HTERT RPE-1 (cell line): Measurements from ENCODE around the gene PBX3.

Experiments used
- in situ Hi-C: fragments of 300-500 bp; cut with MboI; formaldehyde crosslinking; loops from 4 replicates; pipeline ENCODE4 v1.14.3; 2020; ENCODE audit warnings: low sequenced_read_pairs

Gene PBX3

DNA sequence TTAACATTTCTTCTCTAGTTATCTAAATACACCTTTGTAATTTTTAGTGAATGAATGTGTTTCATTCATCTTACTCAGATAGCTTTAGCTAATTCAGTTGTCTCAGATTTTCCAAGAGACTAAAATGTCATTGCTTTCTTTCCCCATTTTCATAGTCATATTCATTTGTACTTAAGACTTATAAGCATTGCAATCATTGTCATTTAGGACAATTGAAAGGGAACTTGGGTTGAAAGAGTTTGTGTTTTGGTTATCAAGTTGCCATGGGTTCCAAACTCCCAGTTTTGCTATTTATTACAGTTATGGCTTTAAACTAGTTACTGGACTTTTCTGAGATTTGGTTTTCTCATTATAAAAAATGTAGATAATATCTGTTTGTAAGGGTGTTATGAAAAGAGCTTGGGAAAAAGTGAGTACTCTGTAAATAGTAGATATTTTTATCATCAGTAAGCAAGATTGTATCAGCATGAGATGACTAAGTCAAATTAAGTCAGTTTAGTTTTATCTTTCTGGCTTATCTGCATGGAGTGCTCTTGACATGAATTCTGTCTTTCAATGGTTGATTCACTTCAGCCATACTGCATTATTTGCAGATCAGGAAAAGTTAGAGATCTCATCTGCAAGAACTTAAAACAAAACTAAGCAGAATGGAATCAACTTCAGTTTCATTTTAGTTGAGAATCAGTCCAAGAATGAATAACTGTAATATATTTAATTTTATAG, 107.5 kb downstream of the PBX3 start:
- in situ Hi-C loops: no loop called here

DNA sequence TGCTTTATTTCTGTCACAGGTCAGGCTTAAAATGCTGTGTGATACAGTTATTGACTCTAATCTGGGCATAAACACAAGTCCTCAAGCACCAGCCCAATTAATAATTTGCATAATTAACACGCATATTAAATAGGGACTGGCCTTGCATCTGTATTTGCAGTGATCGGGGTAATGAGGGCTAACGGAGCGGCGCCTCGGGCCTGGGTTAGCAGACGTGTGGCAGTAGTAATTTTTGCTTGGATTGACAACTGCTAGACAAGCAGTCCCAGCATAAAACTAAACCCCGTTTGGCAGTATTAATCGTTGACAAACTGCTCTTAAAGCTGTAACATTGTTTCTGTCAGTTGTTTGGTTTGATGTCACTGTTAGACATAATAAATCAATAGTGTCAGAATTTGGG, 109.2 kb downstream of the PBX3 start:
- in situ Hi-C loops: no loop called here

GRCh38 chr9:125861405-125862058, 114.4 kb downstream of the PBX3 start:
- in situ Hi-C loops: no loop called here

- in situ Hi-C loops: no loop called here
Measured at GRCh38 chr9:125863923-125864322, 116.8 kb downstream of the PBX3 start.

- in situ Hi-C loops: no loop called here
Measured at GRCh38 chr9:125867751-125868415, 120.7 kb downstream of the PBX3 start.

DNA sequence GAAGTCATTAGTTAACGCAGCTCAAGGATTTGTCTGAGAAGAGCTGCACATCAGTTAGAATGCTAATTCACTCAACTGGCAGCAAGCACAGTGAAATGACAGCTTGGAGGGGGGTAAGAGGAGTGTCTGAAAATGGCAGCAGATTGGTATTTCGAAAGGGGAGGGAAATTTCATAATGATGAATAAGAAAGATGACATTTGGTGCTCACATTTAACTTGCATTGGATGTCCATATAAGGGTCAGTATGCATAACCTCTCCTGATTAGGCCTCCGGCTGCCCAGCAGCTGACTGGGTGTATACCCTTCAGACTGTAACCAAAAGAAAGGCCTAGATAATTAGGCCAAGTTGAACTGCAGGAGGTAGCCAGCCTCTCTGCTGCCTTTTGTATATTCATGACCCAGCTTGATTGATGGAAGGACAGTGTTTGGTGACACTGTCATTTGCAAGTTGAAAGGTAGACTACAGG, 131.0 kb downstream of the PBX3 start:
- in situ Hi-C loops: no loop called here

DNA sequence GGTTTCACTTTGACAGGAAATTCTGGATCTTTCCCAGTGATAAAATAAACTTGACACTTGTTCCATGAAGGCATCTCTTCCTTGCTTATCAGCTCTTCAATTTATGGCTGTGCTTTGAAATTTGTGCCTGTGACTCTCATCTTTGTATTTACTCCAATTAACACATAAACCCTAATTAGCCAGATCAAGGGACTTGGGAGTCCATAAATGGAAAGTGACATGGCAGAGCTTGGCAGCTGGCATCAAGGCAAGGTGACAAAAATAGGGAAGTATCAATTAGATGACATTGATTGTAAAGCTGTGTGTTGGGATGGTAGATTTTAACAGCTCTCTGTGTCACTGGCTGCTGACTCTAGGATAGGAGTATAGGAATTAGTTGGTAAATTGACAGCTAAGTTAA, 133.9 kb downstream of the PBX3 start:
- in situ Hi-C loops: no loop called here

GRCh38 chr9:125883565-125884217, 136.5 kb downstream of the PBX3 start:
- in situ Hi-C loops: no loop called here

- in situ Hi-C loops: no loop called here
Measured at GRCh38 chr9:125884218-125884595, 137.0 kb downstream of the PBX3 start.

DNA sequence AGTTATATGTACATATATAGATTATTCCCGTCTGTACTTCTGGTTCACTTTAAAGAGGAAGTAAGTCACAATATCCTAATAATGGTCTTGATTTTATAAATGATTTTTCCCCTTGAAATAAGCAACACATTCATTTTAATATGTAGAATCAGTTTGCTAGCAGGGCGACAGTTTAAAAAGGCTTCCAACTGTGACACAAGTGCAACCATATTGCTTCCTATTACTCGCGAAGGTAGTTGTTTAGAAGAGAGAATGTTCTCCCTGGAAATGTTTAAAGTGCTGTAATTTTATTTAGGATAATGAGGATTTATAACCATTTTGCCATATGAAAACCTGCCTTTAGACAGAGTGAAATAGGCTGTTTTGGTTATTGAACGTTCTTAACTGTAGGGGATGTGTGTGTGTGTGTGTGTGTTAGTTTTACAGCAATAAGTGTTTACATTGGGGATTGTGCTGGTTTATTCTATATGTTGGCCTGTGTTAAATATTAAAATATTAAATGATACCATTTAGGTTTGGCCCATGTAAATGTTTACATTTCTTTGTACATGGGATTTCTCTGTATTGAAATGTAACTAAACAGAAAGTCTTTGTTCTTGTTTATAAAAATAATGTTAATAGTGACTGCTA, 138.3 kb downstream of the PBX3 start:
- in situ Hi-C loops: no loop called here

GRCh38 chr9:125886365-125886764, 139.2 kb downstream of the PBX3 start:
- in situ Hi-C loops: no loop called here

DNA sequence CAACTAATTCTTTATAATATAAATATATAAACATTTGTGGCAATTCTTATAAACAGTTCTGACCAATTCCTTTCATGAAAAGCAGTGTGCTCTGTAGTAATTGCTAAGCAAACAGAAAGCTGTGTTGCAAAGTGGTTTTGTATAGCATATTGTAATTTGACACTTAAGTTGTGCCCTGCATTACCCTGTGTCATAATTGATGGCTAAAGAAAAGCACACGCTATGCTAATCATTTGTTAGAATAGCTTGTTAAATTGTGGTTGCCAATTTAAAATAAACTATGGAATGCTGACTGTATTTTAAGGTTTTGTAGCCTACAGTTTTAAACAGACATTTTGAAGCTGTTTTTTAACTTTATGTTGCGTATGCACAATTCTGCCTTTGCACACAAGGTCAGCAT, 140.0 kb downstream of the PBX3 start:
- in situ Hi-C loops: no loop called here

GRCh38 chr9:125888211-125888610, 141.0 kb downstream of the PBX3 start:
- in situ Hi-C loops: no loop called here

- in situ Hi-C loops: no loop called here
Measured at GRCh38 chr9:125889112-125889475, 141.9 kb downstream of the PBX3 start.

DNA sequence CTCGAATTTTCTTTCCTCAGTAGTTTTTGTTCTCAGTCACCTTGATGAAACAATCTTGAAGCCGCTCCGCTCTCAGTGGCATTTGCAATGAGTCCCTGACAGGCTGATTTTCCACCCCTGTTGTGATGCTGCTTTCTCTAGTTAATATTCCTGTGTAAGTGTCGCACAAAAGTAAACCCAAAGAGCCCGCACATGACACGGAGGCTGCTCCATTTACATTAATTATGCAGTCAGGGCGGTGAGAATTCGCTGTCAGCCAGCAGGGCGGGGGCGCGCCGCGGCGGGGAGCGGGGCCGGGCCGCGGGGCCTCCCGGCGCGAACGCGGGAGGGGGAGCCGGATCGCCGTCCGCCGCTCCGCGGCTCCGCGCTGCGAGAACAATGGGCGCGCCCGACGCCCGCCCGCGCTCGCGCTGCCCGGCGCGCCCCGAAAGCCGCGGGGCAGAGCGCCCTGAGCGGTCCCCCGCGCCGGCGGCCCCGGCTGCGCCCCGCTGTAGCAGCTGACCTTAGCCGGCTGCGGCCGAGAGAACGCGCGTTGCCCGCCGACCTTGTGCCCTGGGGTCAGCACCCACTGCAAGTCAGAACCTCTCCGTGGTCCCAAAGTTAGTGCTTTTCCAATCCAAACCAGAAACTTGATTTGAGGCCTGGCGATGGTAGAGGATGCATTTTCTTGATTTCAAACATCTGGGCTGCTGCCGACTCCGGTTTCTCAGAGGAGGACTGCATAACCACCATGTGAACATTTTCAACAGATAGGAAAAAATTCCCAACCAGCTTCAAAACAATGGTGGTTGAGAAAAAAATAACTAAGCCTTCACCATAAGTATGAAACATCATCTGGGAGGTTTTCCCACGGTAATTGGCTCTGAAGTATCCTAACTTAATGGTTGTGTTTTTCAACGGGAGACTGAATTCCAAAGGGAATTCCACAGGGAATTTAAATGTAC, 142.6 kb downstream of the PBX3 start:
- in situ Hi-C loops: no loop called here

DNA sequence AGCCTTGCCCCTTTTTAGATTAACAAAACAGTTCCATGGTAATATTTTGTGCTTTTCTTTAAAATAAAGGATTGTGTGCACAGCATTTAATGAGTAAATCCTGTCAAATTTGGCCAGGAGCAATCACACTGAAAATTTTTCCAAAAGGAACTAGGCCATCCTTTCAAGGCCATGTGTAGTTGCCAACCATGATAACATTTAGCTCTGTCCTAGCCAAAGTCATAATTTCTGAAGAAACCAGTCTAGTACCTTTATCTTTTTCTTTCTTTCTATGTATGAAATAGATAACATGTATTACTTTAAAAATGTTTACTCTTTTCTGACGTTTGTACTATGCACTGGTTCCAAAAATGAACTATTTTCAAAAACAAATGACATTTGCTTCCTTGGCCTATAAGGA, 143.7 kb downstream of the PBX3 start:
- in situ Hi-C loops: no loop called here

DNA sequence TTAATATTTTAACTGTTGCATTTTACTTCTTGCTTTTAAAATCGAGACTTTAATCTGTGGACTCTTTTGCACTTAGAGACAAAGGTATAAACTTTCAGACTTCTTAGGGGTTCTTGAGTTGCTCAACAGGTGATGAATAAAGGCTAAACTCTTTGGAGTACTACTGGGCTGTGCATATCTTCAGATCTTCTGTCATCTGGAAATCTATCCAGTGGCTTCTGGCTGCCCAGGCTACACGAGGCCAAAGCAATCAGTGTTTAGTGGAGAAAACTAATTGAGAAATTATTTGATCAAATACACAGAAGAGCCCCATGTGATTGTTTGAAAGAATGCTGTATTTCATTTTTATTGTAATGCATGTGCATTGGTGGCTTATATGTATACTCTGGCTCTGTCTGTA, 146.1 kb downstream of the PBX3 start:
- in situ Hi-C loops: no loop called here

DNA sequence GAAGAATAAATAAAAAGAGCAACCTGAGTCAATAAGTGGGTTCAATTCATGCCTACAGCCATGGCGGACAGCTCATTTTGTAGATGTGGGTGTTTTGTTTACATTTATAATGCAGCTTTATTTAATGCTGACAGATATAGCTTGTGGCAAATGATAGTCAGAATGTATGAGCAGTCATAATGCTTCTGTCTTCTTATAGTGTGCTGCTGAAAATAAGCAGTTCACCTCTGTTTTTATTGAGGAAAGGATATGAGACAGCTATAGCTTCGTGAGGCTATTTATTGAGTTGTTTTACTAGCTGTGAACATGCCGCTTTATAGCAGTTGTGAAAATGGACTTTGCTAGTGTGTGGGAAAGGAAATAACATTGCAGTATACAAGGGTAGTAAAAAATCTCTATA, 147.4 kb downstream of the PBX3 start:
- in situ Hi-C loops: no loop called here

GRCh38 chr9:125896404-125896803, 149.2 kb downstream of the PBX3 start:
- in situ Hi-C loops: no loop called here

DNA sequence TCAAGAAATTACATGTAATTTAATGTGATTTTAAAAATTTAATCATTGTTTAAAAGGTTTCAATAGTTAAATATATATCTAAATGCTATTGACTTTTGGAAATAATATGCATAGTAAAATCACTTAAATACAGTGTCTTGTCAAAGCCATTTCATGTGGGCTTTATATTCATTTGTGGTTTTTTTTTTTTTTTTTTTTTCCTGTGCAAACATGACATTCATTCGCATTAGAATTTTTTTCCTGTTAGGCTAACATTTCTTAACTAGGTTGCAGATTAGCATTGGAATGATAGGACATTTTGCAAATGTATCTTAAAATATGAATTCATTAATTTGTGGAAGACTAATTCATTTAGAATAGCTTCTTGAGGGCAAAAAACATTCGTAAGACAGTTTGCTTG, 149.8 kb downstream of the PBX3 start:
- in situ Hi-C loops: no loop called here
